SK-N-SH treated with all-trans-retinoic acid at 6 μM for 48 hours (cell line): ENCODE data around the gene PRRG3.

Source experiments
- ATAC-seq: fragments of 200-7000 bp; cut with Tn5 transposase; 3 replicates; pipeline ENCODE4 v1.9.1; 2020; ENCODE audit warnings: mild to moderate bottlenecking, moderate library complexity
- ESRRG ChIP-seq: fragments of 250-450 bp; sonication (Bioruptor Pico); IDR thresholded peaks from 2 replicates; pipeline ENCODE4 v1.6.1; 2021; ENCODE audit warnings: mild to moderate bottlenecking
- ISL1 ChIP-seq: fragments of 250-450 bp; sonication (Bioruptor Pico); IDR thresholded peaks from 2 replicates; pipeline ENCODE4 v2.1.2; 2022; ENCODE audit warnings: mild to moderate bottlenecking, moderate library complexity
- OSR1 ChIP-seq: fragments of 250-450 bp; sonication (Bioruptor Pico); IDR thresholded peaks from 2 replicates; pipeline ENCODE4 v1.8.0; 2022; ENCODE audit warnings: moderate library complexity, mild to moderate bottlenecking, inconsistent platforms
- RARB ChIP-seq: fragments of 250-450 bp; sonication (Bioruptor Pico); IDR thresholded peaks from 2 replicates; pipeline ENCODE4 v1.8.0; 2021; ENCODE audit warnings: mild to moderate bottlenecking, moderate library complexity
- TOX ChIP-seq: fragments of 250-450 bp; sonication (Bioruptor Pico); IDR thresholded peaks from 2 replicates; pipeline ENCODE4 v1.8.0; 2021; ENCODE audit warnings: mild to moderate bottlenecking, moderate library complexity, borderline replicate concordance
- ZFP3 ChIP-seq: fragments of 250-450 bp; sonication (Bioruptor Pico); IDR thresholded peaks from 2 replicates; pipeline ENCODE4 v1.5.0; 2020; ENCODE audit warnings: mild to moderate bottlenecking, moderate library complexity
- ZNF565 ChIP-seq: fragments of 450-650 bp; formaldehyde crosslinking; conservative IDR thresholded peaks from 2 replicates; pipeline ENCODE4 v1.5.0; 2020; ENCODE audit warnings: low read depth, mild to moderate bottlenecking, moderate library complexity
- ZNF70 ChIP-seq: fragments of 450-650 bp; formaldehyde crosslinking; IDR thresholded peaks from 2 replicates; pipeline ENCODE4 v1.5.0; 2020; ENCODE audit warnings: mild to moderate bottlenecking, moderate library complexity
- ZNF8 ChIP-seq: fragments of 450-650 bp; formaldehyde crosslinking; IDR thresholded peaks from 2 replicates; pipeline ENCODE4 v1.5.0; 2020; ENCODE audit warnings: mild to moderate bottlenecking, moderate library complexity
- TF ChIP-seq, protein P1 (sequence below): fragments of 250-450 bp; sonication (Bioruptor Pico); IDR thresholded peaks from 2 replicates; pipeline ENCODE4 v1.8.0; 2021; ENCODE audit warnings: low read depth, mild to moderate bottlenecking, moderate library complexity, borderline replicate concordance
- TF ChIP-seq, protein P2 (sequence below): fragments of 250-450 bp; sonication (Bioruptor Pico); IDR thresholded peaks from 2 replicates; pipeline ENCODE4 v1.5.1; 2020; ENCODE audit warnings: low read depth, mild to moderate bottlenecking, moderate library complexity

The PRRG3 gene

DNA sequence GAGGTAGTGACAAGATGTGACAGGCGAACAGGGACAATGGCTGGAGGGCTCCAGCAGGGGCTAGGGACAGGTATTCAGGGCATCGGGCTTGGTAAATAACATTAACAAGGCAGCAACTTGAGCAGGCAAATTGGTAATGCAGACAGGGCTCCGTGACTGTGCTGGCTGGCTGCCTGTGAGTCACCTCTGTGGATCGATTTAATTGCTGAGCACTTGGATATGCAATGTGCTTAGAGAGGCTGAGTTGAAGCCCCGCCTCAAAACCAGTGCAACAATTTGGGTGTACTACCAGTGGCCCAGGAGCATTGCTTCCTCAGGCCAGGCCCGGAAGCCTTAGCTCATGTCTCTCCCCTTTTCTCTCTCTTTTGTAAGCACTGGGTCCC, 58.8 kb downstream of the PRRG3 start (continued):
- TF ChIP-seq, protein P1, sequence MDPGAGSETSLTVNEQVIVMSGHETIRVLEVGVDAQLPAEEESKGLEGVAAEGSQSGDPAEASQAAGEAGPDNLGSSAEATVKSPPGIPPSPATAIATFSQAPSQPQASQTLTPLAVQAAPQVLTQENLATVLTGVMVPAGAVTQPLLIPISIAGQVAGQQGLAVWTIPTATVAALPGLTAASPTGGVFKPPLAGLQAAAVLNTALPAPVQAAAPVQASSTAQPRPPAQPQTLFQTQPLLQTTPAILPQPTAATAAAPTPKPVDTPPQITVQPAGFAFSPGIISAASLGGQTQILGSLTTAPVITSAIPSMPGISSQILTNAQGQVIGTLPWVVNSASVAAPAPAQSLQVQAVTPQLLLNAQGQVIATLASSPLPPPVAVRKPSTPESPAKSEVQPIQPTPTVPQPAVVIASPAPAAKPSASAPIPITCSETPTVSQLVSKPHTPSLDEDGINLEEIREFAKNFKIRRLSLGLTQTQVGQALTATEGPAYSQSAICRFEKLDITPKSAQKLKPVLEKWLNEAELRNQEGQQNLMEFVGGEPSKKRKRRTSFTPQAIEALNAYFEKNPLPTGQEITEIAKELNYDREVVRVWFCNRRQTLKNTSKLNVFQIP (CRISPR knock-in tag), result no peak
- TF ChIP-seq ZNF8 (CRISPR knock-in tag), result no peak
- TF ChIP-seq ZNF70 (CRISPR knock-in tag), result no peak
- TF ChIP-seq, protein P2, sequence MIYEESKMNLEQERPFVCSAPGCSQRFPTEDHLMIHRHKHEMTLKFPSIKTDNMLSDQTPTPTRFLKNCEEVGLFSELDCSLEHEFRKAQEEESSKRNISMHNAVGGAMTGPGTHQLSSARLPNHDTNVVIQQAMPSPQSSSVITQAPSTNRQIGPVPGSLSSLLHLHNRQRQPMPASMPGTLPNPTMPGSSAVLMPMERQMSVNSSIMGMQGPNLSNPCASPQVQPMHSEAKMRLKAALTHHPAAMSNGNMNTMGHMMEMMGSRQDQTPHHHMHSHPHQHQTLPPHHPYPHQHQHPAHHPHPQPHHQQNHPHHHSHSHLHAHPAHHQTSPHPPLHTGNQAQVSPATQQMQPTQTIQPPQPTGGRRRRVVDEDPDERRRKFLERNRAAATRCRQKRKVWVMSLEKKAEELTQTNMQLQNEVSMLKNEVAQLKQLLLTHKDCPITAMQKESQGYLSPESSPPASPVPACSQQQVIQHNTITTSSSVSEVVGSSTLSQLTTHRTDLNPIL (CRISPR knock-in tag), result no peak
- TF ChIP-seq ESRRG, result no peak
- TF ChIP-seq OSR1 (CRISPR knock-in tag), result no peak
- TF ChIP-seq ZFP3, result no peak

DNA sequence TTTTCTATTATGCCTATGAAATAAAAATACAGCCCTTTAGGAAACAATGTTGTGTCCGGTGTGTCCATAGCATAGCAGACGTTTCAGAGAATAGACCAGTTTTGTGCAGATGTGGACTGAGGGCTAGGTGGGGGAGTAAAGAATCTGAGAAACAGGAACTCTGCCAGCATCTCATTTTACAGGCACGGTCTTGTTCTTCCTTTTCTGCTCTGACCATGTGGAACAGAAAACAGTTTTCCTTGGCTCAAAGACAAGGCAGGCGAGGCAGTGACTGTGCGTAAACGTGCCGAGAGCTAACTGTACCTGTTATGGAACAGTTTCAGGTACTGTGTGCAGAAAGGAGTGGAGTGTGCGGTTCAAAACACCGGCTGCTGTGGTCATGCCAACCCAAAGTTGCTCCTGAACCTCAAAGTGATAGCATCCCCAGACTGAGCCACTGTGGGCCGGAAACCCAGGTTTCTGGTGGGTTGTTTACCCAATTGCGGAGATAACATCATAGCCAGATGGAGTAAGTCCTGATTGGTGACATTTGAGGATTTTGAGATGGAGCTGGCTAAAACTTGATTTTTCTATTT, 59.5 kb downstream of the PRRG3 start:
- no peak for TF ChIP-seq ISL1 (CRISPR knock-in tag)
- no peak for TF ChIP-seq RARB (CRISPR knock-in tag)
- no peak for TF ChIP-seq OSR1 (CRISPR knock-in tag)
- TF ChIP-seq TOX (CRISPR knock-in tag), result no peak
- TF ChIP-seq ZNF565 (CRISPR knock-in tag), result no peak
- TF ChIP-seq ESRRG, result no peak
- no peak for ATAC-seq
